HepG2 (cell line): ENCODE results near the gene HK2. TPM values are rescaled to one million over a fixed set of nuclear protein-coding genes. Genes with fewer than 3 reads are reported as not detected.

Experiments
- ASH2L ChIP-seq: fragments of 300-600, 200-600 bp; sonication (generic); IDR thresholded peaks from 2 replicates; pipeline ENCODE4 v1.7.0; 2017; ENCODE audit warnings: low read depth, mild to moderate bottlenecking, moderate library complexity, mixed read lengths, low read length; ENCODE audit not compliant: insufficient read length
- ATF7 ChIP-seq, 2 experiments: fragments of 450-650 bp in 1 of 2; sonication (generic) in 1 of 2; formaldehyde crosslinking in 1 of 2; IDR thresholded peaks; 2 replicates each; pipeline versions ENCODE4 v1.4.0 to v1.6.1; 2016 to 2020; ENCODE audit warnings: antibody characterized with exemption in 1 of 2, mild to moderate bottlenecking in 1 of 2, missing genetic modification reagents in 1 of 2
- ELF1 ChIP-seq: sonication (generic); formaldehyde crosslinking; IDR thresholded peaks from 2 replicates; pipeline ENCODE4 v1.4.0; 2020; ENCODE audit warnings: missing genetic modification reagents
- ELF3 ChIP-seq: IDR thresholded peaks from 2 replicates; pipeline ENCODE4 v1.6.1; 2016; ENCODE audit warnings: missing genetic modification reagents, missing compliant biosample characterization
- FOXA1 ChIP-seq, 2 experiments: fragments of 450-650 bp in 1 of 2; sonication (generic) in 1 of 2; formaldehyde crosslinking in 1 of 2; IDR thresholded peaks; 2 replicates each; pipeline versions ENCODE4 v1.4.0 to v1.6.1; 2016 to 2020; ENCODE audit warnings: missing genetic modification reagents in 1 of 2
- GATAD2A ChIP-seq: IDR thresholded peaks from 2 replicates; pipeline ENCODE4 v1.6.1; 2016
- HNRNPK ChIP-seq: fragments of 200-400 bp; formaldehyde crosslinking; IDR thresholded peaks from 2 replicates; pipeline ENCODE4 v1.6.1; 2018; ENCODE audit warnings: low read length, low read depth, moderate library complexity, mild to moderate bottlenecking; ENCODE audit not compliant: poor library complexity, severe bottlenecking
- NCOA1 ChIP-seq: sonication (generic); formaldehyde crosslinking; IDR thresholded peaks from 2 replicates; pipeline ENCODE4 v1.9.0; 2021; ENCODE audit warnings: missing genetic modification reagents
- NCOA2 ChIP-seq: sonication (generic); formaldehyde crosslinking; IDR thresholded peaks from 2 replicates; pipeline ENCODE4 v1.8.0; 2022; ENCODE audit warnings: inconsistent platforms
- NONO ChIP-seq, 2 experiments: fragments of 450-650 bp in 1 of 2; sonication (generic) in 1 of 2; formaldehyde crosslinking in 1 of 2; IDR thresholded peaks in 1 of 2; conservative IDR thresholded peaks in 1 of 2; 2 replicates each; pipeline versions ENCODE4 v1.6.1 to v1.8.0; 2017 to 2022; ENCODE audit warnings: mild to moderate bottlenecking in 1 of 2, missing genetic modification reagents in 1 of 2, moderate library complexity in 1 of 2
- SMARCE1 ChIP-seq: fragments of 450-650 bp; IDR thresholded peaks from 2 replicates; pipeline ENCODE4 v1.6.1; 2017; ENCODE audit warnings: borderline replicate concordance
- ZBTB42 ChIP-seq: sonication (generic); formaldehyde crosslinking; IDR thresholded peaks from 2 replicates; pipeline ENCODE4 v1.5.0; 2020; ENCODE audit warnings: mild to moderate bottlenecking, missing genetic modification reagents
- ZKSCAN8 ChIP-seq: IDR thresholded peaks from 2 replicates; pipeline ENCODE4 v1.6.1; 2016; ENCODE audit warnings: borderline replicate concordance, missing genetic modification reagents, missing compliant biosample characterization
- ZNF75D ChIP-seq: sonication (generic); formaldehyde crosslinking; IDR thresholded peaks from 2 replicates; pipeline ENCODE4 v1.8.1; 2023; ENCODE audit warnings: missing genetic modification reagents, mild to moderate bottlenecking, borderline replicate concordance
- polyA plus RNA-seq, 8 experiments: library from polyadenylated mRNA; depleted of rRNA in 3 of 8; stranded (reverse) in 7 of 8; unstranded in 1 of 8; fragments of >200 nt; fragmentation: Illumina TruSeq in 4 of 8; extraction: Trizol in 4 of 8; gene quantifications; 2 replicates each; pipeline versions ENCODE4 v1.2.1 to v1.2.3, GENCODE V29; 2011 to 2016; ENCODE audit warnings: low read depth in 4 of 8, missing spikeins in 1 of 8, mixed read lengths in 1 of 8; ENCODE audit not compliant: insufficient read depth in 1 of 8
- total RNA-seq, 5 experiments: library from RNA; depleted of rRNA; stranded (reverse); fragments of >200 nt; fragmentation: Illumina TruSeq; extraction: Trizol; gene quantifications; 2 replicates each; pipeline ENCODE4 v1.2.3, GENCODE V29; 2016; ENCODE audit warnings: low read depth in 1 of 5
- TF ChIP-seq, protein P1 (sequence below): sonication (generic); formaldehyde crosslinking; IDR thresholded peaks from 2 replicates; pipeline ENCODE4 v1.4.0; 2020; ENCODE audit warnings: mild to moderate bottlenecking, missing genetic modification reagents
- TF ChIP-seq, protein P2 (sequence below): IDR thresholded peaks from 2 replicates; pipeline ENCODE4 v1.6.1; 2016; ENCODE audit warnings: missing biosample characterization, missing genetic modification reagents, low read depth
- TF ChIP-seq, protein P3 (sequence below): sonication (generic); formaldehyde crosslinking; conservative IDR thresholded peaks from 2 replicates; pipeline ENCODE4 v1.5.0; 2020; ENCODE audit warnings: missing genetic modification reagents
- TF ChIP-seq, protein P4 (sequence below): sonication (generic); formaldehyde crosslinking; IDR thresholded peaks from 2 replicates; pipeline ENCODE4 v1.8.0; 2022; ENCODE audit warnings: mild to moderate bottlenecking, missing genetic modification reagents; ENCODE audit not compliant: insufficient replicate concordance
- TF ChIP-seq, protein P5 (sequence below): IDR thresholded peaks from 2 replicates; pipeline ENCODE4 v1.6.1; 2016; ENCODE audit warnings: control low read depth
- TF ChIP-seq, protein P6 (sequence below): IDR thresholded peaks from 2 replicates; pipeline ENCODE4 v1.6.1; 2016; ENCODE audit warnings: low read depth

HK2 gene
- total and polyA plus RNA-seq, 2 of the 13 experiments (the other 11 are each of a cell fraction or from before 2014, with no cell fraction given), result 13.2 to 101 TPM

DNA sequence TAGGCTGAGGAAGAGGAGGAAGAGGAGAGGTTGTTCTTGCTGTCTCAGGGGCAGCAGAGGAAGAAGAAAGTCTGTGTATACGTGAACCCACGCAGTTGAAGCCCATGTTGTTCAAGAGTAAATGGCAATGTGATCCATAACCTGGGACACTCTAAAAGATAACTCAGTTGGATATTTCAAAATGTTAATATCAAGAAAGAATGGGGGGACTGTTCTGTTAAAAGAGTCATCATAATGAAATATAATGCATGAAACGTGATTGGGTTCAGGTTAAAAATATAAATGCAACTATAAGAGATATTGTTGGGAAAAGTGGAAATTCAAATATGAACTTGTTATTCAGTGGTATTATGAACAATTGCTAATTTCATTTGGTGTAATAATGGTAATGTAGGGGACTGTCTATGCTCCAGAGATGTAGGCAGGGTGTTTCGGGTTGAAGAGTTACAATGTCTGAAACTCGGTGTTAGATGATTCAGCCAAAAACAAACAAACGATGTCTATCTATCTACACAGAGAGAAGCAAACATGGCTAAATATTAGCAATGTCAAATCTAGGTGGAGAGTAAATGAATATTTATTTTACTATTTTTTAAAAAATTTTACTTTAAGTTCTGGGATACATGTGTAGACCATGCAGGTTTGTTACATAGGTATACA, 103.4 kb downstream of the HK2 start (continued):
- TF ChIP-seq ELF3 (CRISPR knock-in tag) (peak; percentile 34; the same call in 1 of the 2 replicates), FOXA1 (IDR thresholded peaks at IDR 0.05) (no peak), FOXA1 (CRISPR knock-in tag; IDR thresholded peaks at IDR 0.05) (peak; percentile 62; the same call in 1 of the 2 replicates), ELF1 (no peak), ASH2L (peak; percentile 31), NONO (IDR thresholded peaks at IDR 0.05) (no peak), NONO (CRISPR knock-in tag; conservative IDR thresholded peaks at IDR 0.05) (no peak), ZBTB42 (no peak), HNRNPK (no peak), GATAD2A (CRISPR knock-in tag) (peak; percentile 82), ATF7 (IDR thresholded peaks at IDR 0.05) (no peak), ATF7 (CRISPR knock-in tag; IDR thresholded peaks at IDR 0.05) (no peak), ZNF75D (CRISPR knock-in tag) (no peak), NCOA1 (CRISPR knock-in tag) (no peak), ZKSCAN8 (CRISPR knock-in tag) (no peak), NCOA2 (CRISPR knock-in tag) (peak; percentile 37; the same call in 1 of the 2 replicates), SMARCE1 (no peak)
- TF ChIP-seq, protein P1, sequence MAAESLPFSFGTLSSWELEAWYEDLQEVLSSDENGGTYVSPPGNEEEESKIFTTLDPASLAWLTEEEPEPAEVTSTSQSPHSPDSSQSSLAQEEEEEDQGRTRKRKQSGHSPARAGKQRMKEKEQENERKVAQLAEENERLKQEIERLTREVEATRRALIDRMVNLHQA, result no peak
- TF ChIP-seq, protein P2, sequence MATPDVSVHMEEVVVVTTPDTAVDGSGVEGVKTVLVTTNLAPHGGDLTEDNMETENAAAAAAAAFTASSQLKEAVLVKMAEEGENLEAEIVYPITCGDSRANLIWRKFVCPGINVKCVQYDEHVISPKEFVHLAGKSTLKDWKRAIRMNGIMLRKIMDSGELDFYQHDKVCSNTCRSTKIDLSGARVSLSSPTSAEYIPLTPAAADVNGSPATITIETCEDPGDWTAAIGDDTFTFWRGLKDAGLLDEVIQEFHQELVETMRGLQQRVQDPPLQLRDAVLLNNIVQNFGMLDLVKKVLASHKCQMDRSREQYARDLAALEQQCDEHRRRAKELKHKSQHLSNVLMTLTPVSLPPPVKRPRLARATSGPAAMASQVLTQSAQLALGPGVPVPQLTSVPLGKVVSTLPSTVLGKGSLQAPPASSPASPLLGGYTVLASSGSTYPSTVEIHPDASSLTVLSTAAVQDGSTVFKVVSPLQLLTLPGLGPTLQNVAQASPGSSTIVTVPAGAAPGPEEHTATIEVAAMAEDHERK, result no peak
- TF ChIP-seq, protein P3, sequence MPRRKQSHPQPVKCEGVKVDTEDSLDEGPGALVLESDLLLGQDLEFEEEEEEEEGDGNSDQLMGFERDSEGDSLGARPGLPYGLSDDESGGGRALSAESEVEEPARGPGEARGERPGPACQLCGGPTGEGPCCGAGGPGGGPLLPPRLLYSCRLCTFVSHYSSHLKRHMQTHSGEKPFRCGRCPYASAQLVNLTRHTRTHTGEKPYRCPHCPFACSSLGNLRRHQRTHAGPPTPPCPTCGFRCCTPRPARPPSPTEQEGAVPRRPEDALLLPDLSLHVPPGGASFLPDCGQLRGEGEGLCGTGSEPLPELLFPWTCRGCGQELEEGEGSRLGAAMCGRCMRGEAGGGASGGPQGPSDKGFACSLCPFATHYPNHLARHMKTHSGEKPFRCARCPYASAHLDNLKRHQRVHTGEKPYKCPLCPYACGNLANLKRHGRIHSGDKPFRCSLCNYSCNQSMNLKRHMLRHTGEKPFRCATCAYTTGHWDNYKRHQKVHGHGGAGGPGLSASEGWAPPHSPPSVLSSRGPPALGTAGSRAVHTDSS (CRISPR knock-in tag), result no peak
- TF ChIP-seq, protein P4, sequence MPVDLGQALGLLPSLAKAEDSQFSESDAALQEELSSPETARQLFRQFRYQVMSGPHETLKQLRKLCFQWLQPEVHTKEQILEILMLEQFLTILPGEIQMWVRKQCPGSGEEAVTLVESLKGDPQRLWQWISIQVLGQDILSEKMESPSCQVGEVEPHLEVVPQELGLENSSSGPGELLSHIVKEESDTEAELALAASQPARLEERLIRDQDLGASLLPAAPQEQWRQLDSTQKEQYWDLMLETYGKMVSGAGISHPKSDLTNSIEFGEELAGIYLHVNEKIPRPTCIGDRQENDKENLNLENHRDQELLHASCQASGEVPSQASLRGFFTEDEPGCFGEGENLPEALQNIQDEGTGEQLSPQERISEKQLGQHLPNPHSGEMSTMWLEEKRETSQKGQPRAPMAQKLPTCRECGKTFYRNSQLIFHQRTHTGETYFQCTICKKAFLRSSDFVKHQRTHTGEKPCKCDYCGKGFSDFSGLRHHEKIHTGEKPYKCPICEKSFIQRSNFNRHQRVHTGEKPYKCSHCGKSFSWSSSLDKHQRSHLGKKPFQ (CRISPR knock-in tag), result peak; percentile 3
- TF ChIP-seq, protein P5, sequence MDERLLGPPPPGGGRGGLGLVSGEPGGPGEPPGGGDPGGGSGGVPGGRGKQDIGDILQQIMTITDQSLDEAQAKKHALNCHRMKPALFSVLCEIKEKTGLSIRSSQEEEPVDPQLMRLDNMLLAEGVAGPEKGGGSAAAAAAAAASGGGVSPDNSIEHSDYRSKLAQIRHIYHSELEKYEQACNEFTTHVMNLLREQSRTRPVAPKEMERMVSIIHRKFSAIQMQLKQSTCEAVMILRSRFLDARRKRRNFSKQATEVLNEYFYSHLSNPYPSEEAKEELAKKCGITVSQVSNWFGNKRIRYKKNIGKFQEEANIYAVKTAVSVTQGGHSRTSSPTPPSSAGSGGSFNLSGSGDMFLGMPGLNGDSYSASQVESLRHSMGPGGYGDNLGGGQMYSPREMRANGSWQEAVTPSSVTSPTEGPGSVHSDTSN, result no peak
- TF ChIP-seq, protein P6, sequence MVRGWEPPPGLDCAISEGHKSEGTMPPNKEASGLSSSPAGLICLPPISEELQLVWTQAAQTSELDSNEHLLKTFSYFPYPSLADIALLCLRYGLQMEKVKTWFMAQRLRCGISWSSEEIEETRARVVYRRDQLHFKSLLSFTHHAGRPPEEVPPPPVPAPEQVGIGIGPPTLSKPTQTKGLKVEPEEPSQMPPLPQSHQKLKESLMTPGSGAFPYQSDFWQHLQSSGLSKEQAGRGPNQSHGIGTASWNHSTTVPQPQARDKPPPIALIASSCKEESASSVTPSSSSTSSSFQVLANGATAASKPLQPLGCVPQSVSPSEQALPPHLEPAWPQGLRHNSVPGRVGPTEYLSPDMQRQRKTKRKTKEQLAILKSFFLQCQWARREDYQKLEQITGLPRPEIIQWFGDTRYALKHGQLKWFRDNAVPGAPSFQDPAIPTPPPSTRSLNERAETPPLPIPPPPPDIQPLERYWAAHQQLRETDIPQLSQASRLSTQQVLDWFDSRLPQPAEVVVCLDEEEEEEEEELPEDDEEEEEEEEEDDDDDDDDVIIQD (CRISPR knock-in tag), result peak; percentile 92
